ENCODE data around the gene TAF4.
"Not testable (repeated sequence)": the region's sequence is repeated elsewhere in the genome, so short reads cannot be mapped to it uniquely, and the experiment has no call there.

The TAF4 gene

DNA sequence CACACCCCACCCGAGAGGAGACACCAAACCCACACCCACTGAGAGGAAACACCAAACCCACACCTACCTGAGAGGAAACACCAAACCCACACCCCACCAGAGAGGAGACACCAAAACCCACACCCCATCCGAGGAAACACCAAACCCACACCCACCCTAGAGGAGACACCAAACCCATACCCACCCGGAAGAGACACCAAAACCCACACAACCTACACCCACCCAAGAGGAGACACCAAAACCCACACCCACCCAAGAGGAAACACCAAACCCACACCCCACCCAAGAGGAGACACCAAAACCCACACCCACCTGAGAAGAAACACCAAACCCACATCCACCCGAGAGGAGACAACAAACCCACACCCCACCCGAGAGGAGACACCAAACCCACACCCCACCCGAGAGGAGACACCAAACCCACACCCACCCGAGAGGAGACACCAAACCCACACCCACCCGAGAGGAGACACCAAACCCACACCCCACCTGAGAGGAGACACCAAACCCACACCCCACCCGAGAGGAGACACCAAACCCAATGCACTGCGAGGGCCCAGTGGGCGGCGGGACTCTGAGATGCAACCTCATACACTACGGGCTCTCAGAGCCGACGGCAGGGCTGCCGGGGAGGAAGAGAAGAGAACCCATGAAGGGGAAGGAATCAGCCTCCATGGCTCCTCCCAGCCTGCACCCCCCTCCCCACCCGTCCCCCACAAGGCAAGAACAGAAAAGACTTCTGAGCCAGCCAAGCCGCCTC lies 83.3 kb downstream of the TAF4 start:
- DNase-seq (ENCODE audit: extremely low read depth in 1 of 2, low read depth in 1 of 2), result no peak

- not testable (repeated sequence) for DNase-seq (ENCODE audit: extremely low read depth in 1 of 2, low read depth in 1 of 2)
Observed at GRCh38 chr20:61981691-61982090, 84.0 kb downstream of the TAF4 start.

GRCh38 chr20:61980647-61981583 lies 84.8 kb downstream of the TAF4 start:
- DNase-seq (ENCODE audit: extremely low read depth in 1 of 2, low read depth in 1 of 2), result no peak

- DNase-seq (ENCODE audit: extremely low read depth in 1 of 2, low read depth in 1 of 2), result no peak
Observed at GRCh38 chr20:61979701-61980635, 85.7 kb downstream of the TAF4 start.

DNA sequence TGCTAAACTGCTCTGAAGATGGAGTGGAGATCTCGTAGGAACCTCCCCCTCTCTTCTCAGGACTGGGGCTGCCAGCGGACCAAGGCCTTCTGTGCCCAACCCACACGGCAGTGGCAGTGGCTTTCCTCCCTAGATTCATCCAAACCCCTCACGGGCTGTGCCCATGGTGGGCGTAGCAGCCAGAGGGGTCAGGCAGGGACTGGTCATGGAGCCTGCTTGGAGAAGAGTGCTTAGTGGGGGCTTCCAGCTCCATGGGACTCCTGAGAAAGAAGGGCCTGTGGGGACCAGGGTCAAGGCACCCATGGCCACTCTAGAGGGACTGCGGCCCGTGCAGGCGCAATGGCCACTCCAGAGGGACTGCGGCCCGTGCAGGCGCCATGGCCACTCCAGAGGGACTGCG lies 86.6 kb downstream of the TAF4 start:
- no peak for DNase-seq (ENCODE audit: extremely low read depth in 1 of 2, low read depth in 1 of 2)

GRCh38 chr20:61978491-61978890 lies 87.2 kb downstream of the TAF4 start:
- no peak for DNase-seq (ENCODE audit: extremely low read depth in 1 of 2, low read depth in 1 of 2)

GRCh38 chr20:61977419-61977786 lies 88.3 kb downstream of the TAF4 start:
- no peak for DNase-seq (ENCODE audit: extremely low read depth in 1 of 2, low read depth in 1 of 2)

- DNase-seq (ENCODE audit: extremely low read depth in 1 of 2, low read depth in 1 of 2), result no peak
Observed at GRCh38 chr20:61976644-61977418, 88.8 kb downstream of the TAF4 start.

GRCh38 chr20:61976263-61976643 lies 89.4 kb downstream of the TAF4 start:
- no peak for DNase-seq (ENCODE audit: extremely low read depth in 1 of 2, low read depth in 1 of 2)

DNA sequence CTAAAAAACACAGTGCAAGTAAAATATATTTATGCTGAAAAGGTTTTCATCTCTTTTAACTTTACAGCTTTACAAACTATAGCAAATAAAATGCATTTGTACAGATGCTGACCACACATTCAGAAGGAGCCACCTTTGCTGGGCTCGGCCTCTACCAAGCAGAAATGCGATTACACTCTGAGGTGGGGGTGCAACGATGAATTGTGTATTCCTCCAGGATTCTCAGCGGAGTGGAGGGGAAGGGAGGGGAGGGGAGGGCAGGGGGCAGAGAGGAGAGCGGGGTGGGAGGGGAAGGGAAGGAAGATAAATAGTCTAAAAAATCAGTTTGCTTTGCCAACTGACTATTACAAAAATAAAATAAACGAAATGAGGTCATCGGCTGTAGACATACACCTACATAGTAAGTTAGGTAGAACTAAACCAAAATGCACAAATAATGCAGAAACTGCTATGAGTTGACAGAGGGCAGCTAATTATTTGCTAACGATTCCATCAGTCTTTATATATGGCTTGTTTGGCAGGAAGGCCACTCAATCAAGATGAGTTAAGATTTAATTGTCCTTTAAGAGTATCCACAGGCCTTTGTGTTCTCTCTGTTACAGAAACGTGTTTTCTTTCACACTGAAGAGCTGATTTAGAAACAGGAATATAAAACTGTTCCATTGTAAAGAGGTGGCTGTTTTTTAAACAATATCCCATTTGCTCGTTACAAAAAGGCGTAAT lies 90.1 kb downstream of the TAF4 start:
- no peak for DNase-seq (ENCODE audit: extremely low read depth in 1 of 2, low read depth in 1 of 2)

GRCh38 chr20:61974357-61974665 lies 91.4 kb downstream of the TAF4 start:
- no peak for DNase-seq (ENCODE audit: extremely low read depth in 1 of 2, low read depth in 1 of 2)

- DNase-seq (ENCODE audit: extremely low read depth in 1 of 2, low read depth in 1 of 2), result no peak
Observed at GRCh38 chr20:61973515-61974356, 91.9 kb downstream of the TAF4 start.

GRCh38 chr20:61972636-61973508 lies 92.8 kb downstream of the TAF4 start:
- DNase-seq (ENCODE audit: extremely low read depth in 1 of 2, low read depth in 1 of 2), result no peak

- not testable (repeated sequence) for DNase-seq (ENCODE audit: extremely low read depth in 1 of 2, low read depth in 1 of 2)
Observed at GRCh38 chr20:61971595-61971994, 94.1 kb downstream of the TAF4 start.

- no peak for DNase-seq (ENCODE audit: extremely low read depth in 1 of 2, low read depth in 1 of 2)
Observed at GRCh38 chr20:61970357-61970756, 95.3 kb downstream of the TAF4 start.

- no peak for DNase-seq (ENCODE audit: extremely low read depth in 1 of 2, low read depth in 1 of 2)
Observed at GRCh38 chr20:61969806-61970205, 95.9 kb downstream of the TAF4 start.

DNA sequence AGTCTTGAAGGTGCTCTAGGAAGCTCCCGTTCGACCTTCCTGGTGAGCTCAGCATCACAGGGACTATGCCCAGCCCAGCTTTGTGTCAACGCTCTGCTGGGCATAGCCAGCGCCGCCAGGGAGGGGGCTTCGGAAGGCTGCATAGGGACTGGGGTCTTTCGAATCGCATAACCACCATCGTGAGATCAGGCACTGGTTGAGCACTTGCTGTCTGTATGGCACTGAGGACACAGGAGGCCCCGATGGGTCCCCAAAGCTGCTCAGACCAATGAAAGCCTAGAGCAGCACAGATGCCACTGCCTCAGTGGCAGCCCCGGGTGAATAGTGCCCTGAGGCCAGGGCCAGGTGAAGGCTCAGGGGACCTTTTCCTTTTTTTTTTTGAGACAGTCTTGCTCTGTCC lies 96.7 kb downstream of the TAF4 start:
- no peak for DNase-seq (ENCODE audit: extremely low read depth in 1 of 2, low read depth in 1 of 2)
